Endothelial cell of umbilical vein (primary cell): Measurements from ENCODE around the gene SOCS7. TPM values are rescaled to one million over a fixed set of nuclear protein-coding genes. Genes with fewer than 3 reads are reported as not detected.

ENCODE experiments used
- BruUV-seq: library from RNA; stranded (reverse); fragments of 400-500 nt; replicated peaks from 2 replicates; lab custom pipeline; 2021; lab: Mats Ljungman, UMichigan
- CTCF ChIA-PET: fragments of 300-600, 350-600 bp; sonication (Branson Sonifier 250); formaldehyde crosslinking; loops from one replicate; lab custom pipeline; 2021; ENCODE audit warnings: antibody characterized with exemption, inconsistent platforms; lab: Charles Lee
- POLR2A ChIA-PET: fragments of 300-600, 350-600 bp; sonication (Branson Sonifier 250); formaldehyde crosslinking; loops from one replicate; lab custom pipeline; 2021; ENCODE audit warnings: antibody characterized with exemption, inconsistent platforms; lab: Charles Lee
- DNase-seq: peaks from one replicate; pipeline ENCODE4 v3.0.0-alpha.2; 2011; ENCODE audit warnings: low read depth, low spot score
- FAIRE-seq: peaks from 2 replicates; lab custom pipeline; 2011; peaks lifted over from hg19 to GRCh38; lab: Jason Lieb, UNC
- H2AFZ ChIP-seq: 2 replicates; pipeline ENCODE4 v1.6.0; 2012; ENCODE audit warnings: low read depth, low read length, control low read depth, inconsistent platforms
- H3K27ac ChIP-seq: 2 replicates; pipeline ENCODE4 v1.5.1; 2011; ENCODE audit warnings: low read depth, mild to moderate bottlenecking, control low read depth, low read length, moderate library complexity; ENCODE audit not compliant: insufficient read depth
- H3K27me3 ChIP-seq, 2 experiments: 2 replicates each; pipeline versions ENCODE4 v1.6.0 to v1.6.1; 2011; ENCODE audit warnings: low read length in 2 of 2, mixed read lengths in 1 of 2; ENCODE audit not compliant: control insufficient read depth in 2 of 2, insufficient read depth in 2 of 2
- H3K36me3 ChIP-seq, 2 experiments: 2 replicates in 1 of 2; 3 replicates in 1 of 2; pipeline ENCODE4 v1.5.1; 2011; ENCODE audit warnings: low read length in 2 of 2, mild to moderate bottlenecking in 1 of 2, moderate library complexity in 1 of 2; ENCODE audit not compliant: control insufficient read depth in 2 of 2, insufficient read depth in 2 of 2; ENCODE audit errors: extremely low read depth in 1 of 2
- H3K4me1 ChIP-seq: 3 replicates; pipeline ENCODE4 v1.5.1; 2011; ENCODE audit warnings: mild to moderate bottlenecking, low read length; ENCODE audit not compliant: control insufficient read depth, insufficient read depth; ENCODE audit errors: extremely low read depth
- H3K4me2 ChIP-seq: 2 replicates; pipeline ENCODE4 v1.6.1; 2011; ENCODE audit warnings: low read length, control low read depth, mixed read lengths; ENCODE audit not compliant: insufficient read depth
- H3K4me3 ChIP-seq, 3 experiments: fragments of 200-600 bp in 1 of 3; sonication (generic), shearing (Covaris generic) in 1 of 3; replicated peaks in 1 of 3; 2 replicates each; pipeline ENCODE4 v1.5.1; 2011 to 2016; ENCODE audit warnings: control low read depth in 3 of 3, low read length in 3 of 3, mild to moderate bottlenecking in 2 of 3, inconsistent platforms in 1 of 3, low read depth in 1 of 3, moderate library complexity in 1 of 3; ENCODE audit not compliant: insufficient read depth in 1 of 3
- H3K79me2 ChIP-seq: 2 replicates; pipeline ENCODE4 v1.6.0; 2012; ENCODE audit warnings: low read length, inconsistent platforms; ENCODE audit not compliant: control insufficient read depth, insufficient read depth
- H3K9ac ChIP-seq: replicated peaks from 2 replicates; pipeline ENCODE3; 2011; ENCODE audit warnings: low read length, control low read depth; ENCODE audit not compliant: insufficient read depth; ENCODE audit errors: extremely low read depth
- H3K9me1 ChIP-seq: replicated peaks from 3 replicates; pipeline ENCODE4 v1.6.0; 2011; ENCODE audit warnings: mild to moderate bottlenecking, low read length; ENCODE audit not compliant: control insufficient read depth, insufficient read depth; ENCODE audit errors: extremely low read depth
- H3K9me3 ChIP-seq: replicated peaks from 2 replicates; pipeline ENCODE4 v1.5.1; 2012; ENCODE audit warnings: low read length, inconsistent platforms; ENCODE audit not compliant: control insufficient read depth, insufficient read depth
- H4K20me1 ChIP-seq: replicated peaks from 2 replicates; pipeline ENCODE3; 2011; ENCODE audit warnings: mild to moderate bottlenecking, low read length; ENCODE audit not compliant: control insufficient read depth, insufficient read depth; ENCODE audit errors: extremely low read depth
- EZH2 ChIP-seq: IDR thresholded peaks from 2 replicates; pipeline ENCODE4 v1.6.1; 2012; ENCODE audit warnings: borderline replicate concordance, low read depth, mild to moderate bottlenecking, moderate library complexity, low read length, inconsistent platforms; ENCODE audit not compliant: severe bottlenecking
- FOS ChIP-seq: IDR thresholded peaks from 2 replicates; pipeline ENCODE4 v1.6.1; 2011; ENCODE audit warnings: mild to moderate bottlenecking, low read length, moderate library complexity, borderline replicate concordance; ENCODE audit not compliant: insufficient read depth
- GATA2 ChIP-seq: IDR thresholded peaks from 2 replicates; pipeline ENCODE4 v1.7.0; 2011; ENCODE audit warnings: low read depth, mild to moderate bottlenecking, moderate library complexity, mixed read lengths, low read length; ENCODE audit not compliant: insufficient read length, insufficient read depth
- JUN ChIP-seq: IDR thresholded peaks from 2 replicates; pipeline ENCODE4 v1.6.1; 2011; ENCODE audit warnings: borderline replicate concordance, low read depth; ENCODE audit not compliant: insufficient read length, insufficient read depth
- MYC ChIP-seq: IDR thresholded peaks from one replicate; pipeline ENCODE4 v1.6.1; 2011; ENCODE audit warnings: mild to moderate bottlenecking, low read depth, low read length
- POLR2A ChIP-seq: IDR thresholded peaks from 2 replicates; pipeline ENCODE4 v1.6.1; 2012; ENCODE audit warnings: low read depth, mild to moderate bottlenecking, control low read depth, low read length
- POLR2AphosphoS5 ChIP-seq: IDR thresholded peaks from 2 replicates; pipeline ENCODE4 v1.6.1; 2012; ENCODE audit warnings: low read depth, mild to moderate bottlenecking, control low read depth, low read length, moderate library complexity; ENCODE audit not compliant: insufficient read depth
- dilution Hi-C: fragments of 300-500 bp; cut with MboI; formaldehyde crosslinking; loops from one replicate; pipeline ENCODE4 v1.15.0; 2019; ENCODE audit warnings: low sequenced_read_pairs; ENCODE audit not compliant: extremely low pct_ligation_motif_present
- intact Hi-C: fragments of 100-400 bp; cut with micrococcal nuclease; formaldehyde crosslinking; loops from one replicate; pipeline ENCODE4 v1.10.0; 2022
- polyA plus RNA-seq, 4 experiments: library from polyadenylated mRNA; depleted of rRNA in 3 of 4; stranded (reverse) in 3 of 4; unstranded in 1 of 4; fragments of >200 nt; gene quantifications; 2 replicates each; pipeline versions ENCODE4 v1.2.1 to v1.2.3, GENCODE V29; 2011 to 2012; ENCODE audit warnings: missing spikeins in 1 of 4
- total RNA-seq: library from RNA; stranded (reverse); gene quantifications from 2 replicates; pipeline ENCODE4 v1.2.3, GENCODE V29; 2021
- TF ChIP-seq, protein P1 (sequence below): IDR thresholded peaks from 2 replicates; pipeline ENCODE4 v1.6.1; 2011; ENCODE audit not compliant: insufficient read depth, insufficient read length
- TF ChIP-seq, protein P2 (sequence below), 2 donors: IDR thresholded peaks; 1 replicate in 1 of 2; 2 replicates in 1 of 2; pipeline ENCODE4 v1.5.1; 2011; ENCODE audit warnings: low read length in 2 of 2, mild to moderate bottlenecking in 2 of 2, moderate library complexity in 2 of 2, control low read depth in 1 of 2, inconsistent platforms in 1 of 2, low read depth in 1 of 2; ENCODE audit not compliant: insufficient read depth in 1 of 2; ENCODE audit errors: extremely low read depth in 1 of 2

SOCS7 gene
- total and polyA plus RNA-seq, 2 donors (not counting 3 experiments of a cell fraction or from before 2014, with no cell fraction given): 5.9 to 10.4 TPM

DNA sequence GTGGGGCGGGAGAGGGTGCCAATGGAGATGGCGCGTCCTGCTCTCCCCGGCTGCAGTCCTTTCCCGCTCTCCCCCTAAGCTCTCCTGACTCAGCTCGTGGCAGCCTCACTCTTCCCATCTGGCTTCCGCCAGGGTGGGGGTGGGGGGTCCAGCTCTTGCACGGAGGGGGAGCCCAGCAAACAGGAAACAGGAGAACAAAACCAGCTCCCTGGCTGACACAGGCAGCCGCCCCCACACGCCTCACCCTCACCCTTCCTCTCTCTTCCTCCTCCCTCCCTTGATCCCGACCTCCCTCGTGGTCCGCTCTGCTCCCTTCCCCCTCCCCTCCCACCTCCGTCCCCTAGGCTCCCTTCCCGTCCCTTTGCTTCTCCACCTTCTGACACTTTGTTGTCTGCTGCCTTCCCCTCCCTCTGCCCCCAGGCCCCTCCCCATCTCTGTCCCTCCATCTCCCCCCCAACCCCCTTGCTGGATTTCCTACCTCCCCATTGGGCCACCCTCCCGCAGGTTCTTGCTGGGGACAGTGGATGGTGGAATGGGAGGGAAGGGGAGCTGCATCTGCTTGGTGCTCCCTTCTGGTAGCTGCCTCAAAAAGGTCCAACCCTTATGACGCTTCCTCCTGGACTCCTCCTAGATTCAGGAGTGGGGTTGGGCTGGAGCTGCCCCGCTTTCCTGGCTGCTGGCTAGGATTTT lies 100.3 kb downstream of the SOCS7 start:
- peak; percentile 95 for DNase-seq
- Histone ChIP-seq H4K20me1 (no peaks in the 10 kb centered on the region), H2AFZ (no peak overlapping the region), H3K36me3 (no peaks in the 10 kb centered on the region), H3K9me3 (no peaks in the 10 kb centered on the region), H3K27me3 (no peaks in the 10 kb centered on the region), H3K4me1 (peaks cover 76% of the 10 kb centered on the region), H3K4me3 (peak overlapping the region in 2 of 3 experiments; percentile 21 to 39), H3K9me1 (no peaks in the 10 kb centered on the region), H3K9ac (peak overlapping the region; percentile 83), H3K4me2 (peak overlapping the region; percentile 68), H3K79me2 (peaks cover 75% of the 10 kb centered on the region), H3K27ac (peak overlapping the region; percentile 94)
- POLR2A ChIA-PET: interaction anchor here (0.7 to 1.9 kb wide), 3 partner anchors 13 to 1501 kb away, joined by 3 to 11 read pairs (median 3); no protein-coding TSS in a partner anchor
- FAIRE-seq: no peak
- dilution Hi-C loops (no loop called here), intact Hi-C loops (loop anchor here (1.0 kb wide), 3 partner anchors 12 to 27 kb away; no protein-coding TSS in a partner anchor)
- CTCF ChIA-PET: interaction anchor here (0.8 to 3.0 kb wide), 11 partner anchors 8 to 103 kb away, joined by 3 to 20 read pairs (median 5); partner anchors contain the start of gene ARHGAP23
- no TSS peak for BruUV-seq
- TF ChIP-seq JUN (no peak), FOS (peak; percentile 72), GATA2 (no peak), MYC (peak; percentile 97), POLR2AphosphoS5 (peak; percentile 95), EZH2 (no peak), POLR2A (peak; percentile 78)
- TF ChIP-seq, protein P1, sequence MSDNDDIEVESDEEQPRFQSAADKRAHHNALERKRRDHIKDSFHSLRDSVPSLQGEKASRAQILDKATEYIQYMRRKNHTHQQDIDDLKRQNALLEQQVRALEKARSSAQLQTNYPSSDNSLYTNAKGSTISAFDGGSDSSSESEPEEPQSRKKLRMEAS: peak; percentile 30
- TF ChIP-seq, protein P2, sequence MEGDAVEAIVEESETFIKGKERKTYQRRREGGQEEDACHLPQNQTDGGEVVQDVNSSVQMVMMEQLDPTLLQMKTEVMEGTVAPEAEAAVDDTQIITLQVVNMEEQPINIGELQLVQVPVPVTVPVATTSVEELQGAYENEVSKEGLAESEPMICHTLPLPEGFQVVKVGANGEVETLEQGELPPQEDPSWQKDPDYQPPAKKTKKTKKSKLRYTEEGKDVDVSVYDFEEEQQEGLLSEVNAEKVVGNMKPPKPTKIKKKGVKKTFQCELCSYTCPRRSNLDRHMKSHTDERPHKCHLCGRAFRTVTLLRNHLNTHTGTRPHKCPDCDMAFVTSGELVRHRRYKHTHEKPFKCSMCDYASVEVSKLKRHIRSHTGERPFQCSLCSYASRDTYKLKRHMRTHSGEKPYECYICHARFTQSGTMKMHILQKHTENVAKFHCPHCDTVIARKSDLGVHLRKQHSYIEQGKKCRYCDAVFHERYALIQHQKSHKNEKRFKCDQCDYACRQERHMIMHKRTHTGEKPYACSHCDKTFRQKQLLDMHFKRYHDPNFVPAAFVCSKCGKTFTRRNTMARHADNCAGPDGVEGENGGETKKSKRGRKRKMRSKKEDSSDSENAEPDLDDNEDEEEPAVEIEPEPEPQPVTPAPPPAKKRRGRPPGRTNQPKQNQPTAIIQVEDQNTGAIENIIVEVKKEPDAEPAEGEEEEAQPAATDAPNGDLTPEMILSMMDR (IDR thresholded peaks at IDR 0.05; ENCODE audit: extremely low read depth in 1 of 2, insufficient read depth in 1 of 2, low read depth in 1 of 2, low read length in 2 of 2): no peak
